ENCODE data around the gene PRKCE.

PRKCE gene

DNA sequence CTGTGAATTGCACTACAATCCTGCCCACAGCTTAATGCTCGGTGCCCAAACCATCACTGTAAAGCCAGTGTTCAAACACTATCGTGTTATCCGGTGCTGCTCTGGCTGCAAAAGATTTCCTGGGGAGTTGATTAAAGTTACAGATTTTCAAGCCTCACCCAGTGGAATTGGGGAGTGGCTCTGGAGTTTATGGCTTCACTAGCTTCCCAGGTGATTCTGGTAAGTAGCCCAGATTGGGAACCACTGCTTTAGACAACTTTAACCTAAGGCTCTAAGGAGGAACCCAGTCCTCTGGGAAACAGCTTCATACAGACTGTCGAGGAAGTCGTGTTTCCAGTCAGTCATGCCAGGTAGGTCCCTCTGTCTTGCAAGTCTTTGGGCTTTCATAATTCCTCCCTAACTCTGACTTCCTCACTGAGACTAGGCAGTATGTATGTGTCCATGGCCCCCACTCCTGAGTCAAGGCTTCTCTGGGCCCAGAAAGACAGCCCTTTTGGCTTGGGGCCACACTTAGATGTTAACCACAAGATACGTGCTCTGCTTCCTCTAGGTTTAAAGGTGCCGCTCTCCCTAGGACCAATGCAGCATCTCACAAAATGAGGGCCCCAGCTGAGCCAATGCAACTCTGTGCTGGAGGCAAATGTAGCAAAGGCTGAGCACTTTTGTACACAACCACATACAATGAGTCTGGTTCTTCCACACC is 299.7 kb downstream of the PRKCE start:
- DNase-seq, result no peak

DNA sequence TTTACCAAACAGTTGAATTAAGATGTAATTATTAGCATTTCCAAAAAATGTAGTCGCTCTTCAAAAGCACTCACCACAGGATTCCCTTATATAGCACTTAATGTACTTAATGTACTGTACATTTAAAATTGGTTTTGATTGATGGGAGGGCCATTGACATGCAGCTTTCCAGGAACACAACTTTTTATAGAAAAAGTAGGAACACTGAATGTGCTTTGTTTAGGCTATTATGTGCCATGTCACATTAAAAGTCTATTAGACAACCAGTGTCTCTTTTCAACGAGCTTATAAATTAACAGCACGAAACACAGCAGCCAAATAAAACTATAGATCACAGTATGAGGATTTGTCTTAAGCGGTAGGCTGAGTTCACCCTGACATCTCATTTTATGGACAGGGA is 301.1 kb downstream of the PRKCE start:
- no peak for DNase-seq

- DNase-seq, result no peak
These were observed 302.0 kb downstream of the PRKCE start for GRCh38 chr2:45953376-45954027.

GRCh38 chr2:45954233-45954850 is 302.9 kb downstream of the PRKCE start:
- DNase-seq, result no peak

GRCh38 chr2:45957533-45958227 is 306.2 kb downstream of the PRKCE start:
- DNase-seq, result no peak

GRCh38 chr2:45960057-45960863 is 308.8 kb downstream of the PRKCE start:
- DNase-seq, result no peak

DNA sequence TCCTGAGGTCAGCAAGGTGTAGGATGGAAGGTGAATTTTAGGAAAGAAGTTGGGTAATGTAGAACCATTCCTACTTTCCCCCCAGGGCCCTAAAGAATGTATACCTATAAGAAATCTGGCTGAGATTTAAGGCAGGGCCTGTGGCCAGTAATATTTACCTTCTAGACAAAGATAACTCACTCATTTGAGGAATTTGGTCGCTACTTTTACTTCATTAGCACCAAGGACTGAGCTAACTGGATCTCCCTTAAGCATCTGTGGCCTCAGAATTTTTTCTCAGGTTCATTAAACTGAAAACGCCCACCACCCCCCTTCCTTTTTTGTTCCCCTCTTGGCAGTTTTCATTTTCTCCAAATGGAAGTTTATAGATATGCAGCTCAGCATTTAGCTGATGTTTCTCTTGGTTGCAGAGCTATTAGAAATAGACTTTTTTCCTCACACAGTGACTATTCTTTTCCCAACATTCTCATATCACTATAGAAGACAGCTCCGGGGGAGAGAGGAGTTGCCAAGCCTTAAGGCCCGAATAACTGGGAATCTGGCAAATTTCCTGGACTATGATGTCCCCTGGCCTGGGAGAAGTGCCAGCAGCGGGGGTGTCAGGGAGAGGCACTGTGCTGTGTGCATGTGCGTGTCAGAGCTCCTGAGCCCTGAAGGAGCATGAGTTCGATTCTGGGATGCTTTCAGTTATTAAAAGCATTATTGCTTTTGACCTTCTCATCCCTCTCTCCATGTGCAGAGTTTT is 310.9 kb downstream of the PRKCE start:
- no peak for DNase-seq

DNA sequence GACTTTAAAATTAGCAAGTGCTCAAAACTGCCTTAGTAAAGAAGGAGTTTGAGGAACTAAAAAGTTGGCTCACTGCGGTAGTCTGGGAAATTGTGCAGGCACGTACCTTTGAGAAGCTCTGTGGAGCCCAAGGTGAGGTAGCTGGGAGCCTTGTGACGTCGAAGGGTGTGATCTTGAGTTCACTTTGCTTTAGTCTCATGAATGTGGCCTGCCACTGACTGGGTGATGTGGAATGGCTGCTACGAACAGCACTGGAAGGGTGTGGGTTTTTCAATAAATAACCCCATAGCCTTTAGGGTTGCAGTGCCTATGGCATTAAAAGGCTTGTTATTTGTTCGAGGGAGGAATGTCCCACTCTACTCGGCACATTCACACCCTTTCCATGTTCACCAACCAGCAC is 312.3 kb downstream of the PRKCE start:
- DNase-seq, result no peak

- no peak for DNase-seq
These were observed 312.9 kb downstream of the PRKCE start for GRCh38 chr2:45964223-45964841.

GRCh38 chr2:45964906-45965305 is 313.4 kb downstream of the PRKCE start:
- DNase-seq, result no peak

GRCh38 chr2:45965871-45966498 is 314.5 kb downstream of the PRKCE start:
- DNase-seq, result no peak

DNA sequence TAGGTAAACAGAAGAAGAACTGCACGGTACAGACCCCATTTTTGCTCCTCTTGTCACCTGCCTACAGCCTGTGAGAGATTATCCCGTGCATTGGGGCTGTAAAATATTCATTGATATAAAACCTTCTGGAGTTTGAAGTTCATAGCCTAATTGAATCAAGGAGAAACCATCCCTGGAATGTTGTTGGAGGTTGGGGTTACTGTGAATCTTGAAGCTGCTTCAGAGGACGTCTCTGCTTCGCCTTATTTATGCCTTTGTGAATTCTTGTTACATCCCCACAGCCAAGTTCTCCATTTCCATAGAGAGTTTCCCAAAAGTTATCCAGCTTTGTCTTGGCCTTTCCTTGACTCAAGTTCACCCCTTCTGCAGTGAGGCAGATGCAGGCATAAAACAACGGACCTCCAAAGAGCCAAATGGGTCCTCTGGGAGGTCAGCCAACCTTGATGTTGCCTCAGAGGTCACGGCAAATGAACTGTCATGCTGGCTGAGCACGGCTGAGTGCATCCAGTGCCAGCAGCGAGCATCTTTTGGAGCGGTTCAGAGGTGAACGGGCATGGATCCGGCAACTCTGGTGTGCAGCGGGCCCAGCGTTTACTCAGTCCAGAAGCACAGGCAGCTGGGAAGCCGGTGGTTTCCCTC is 317.6 kb downstream of the PRKCE start:
- no peak for DNase-seq

- no peak for DNase-seq
These were observed 322.0 kb downstream of the PRKCE start for GRCh38 chr2:45973426-45973825.

- no peak for DNase-seq
These were observed 322.6 kb downstream of the PRKCE start for GRCh38 chr2:45974056-45974455.

DNA sequence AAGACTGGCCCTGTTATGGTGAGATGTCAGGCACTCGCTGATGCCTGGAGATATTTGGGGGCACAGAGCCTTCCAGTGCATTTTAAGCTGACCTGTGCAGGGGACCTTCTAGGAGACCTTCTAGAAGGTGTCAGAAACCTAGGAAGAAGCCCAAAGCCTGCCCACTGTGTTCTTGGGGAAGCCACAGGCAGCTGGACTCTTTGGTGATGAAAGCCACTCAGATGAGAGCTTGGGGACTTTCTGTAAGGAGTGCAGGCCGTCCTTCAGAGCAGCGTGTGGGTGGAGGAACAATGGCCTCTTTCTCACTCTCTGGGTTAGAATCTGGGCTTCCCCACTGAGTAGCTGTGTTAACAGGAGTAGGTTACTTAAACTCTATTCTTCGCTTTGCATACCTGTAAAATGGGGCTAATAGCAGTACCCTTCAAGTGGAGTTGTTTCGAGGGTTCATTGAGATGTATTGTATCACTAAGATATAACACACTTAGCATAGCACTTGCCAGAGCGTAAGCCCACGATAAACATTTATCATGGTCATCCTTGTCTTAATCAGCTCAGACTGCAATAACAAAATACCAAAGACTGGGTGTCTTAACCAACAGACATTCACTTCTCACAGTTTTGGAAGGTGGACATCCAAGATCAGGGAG is 323.4 kb downstream of the PRKCE start:
- DNase-seq, result no peak

DNA sequence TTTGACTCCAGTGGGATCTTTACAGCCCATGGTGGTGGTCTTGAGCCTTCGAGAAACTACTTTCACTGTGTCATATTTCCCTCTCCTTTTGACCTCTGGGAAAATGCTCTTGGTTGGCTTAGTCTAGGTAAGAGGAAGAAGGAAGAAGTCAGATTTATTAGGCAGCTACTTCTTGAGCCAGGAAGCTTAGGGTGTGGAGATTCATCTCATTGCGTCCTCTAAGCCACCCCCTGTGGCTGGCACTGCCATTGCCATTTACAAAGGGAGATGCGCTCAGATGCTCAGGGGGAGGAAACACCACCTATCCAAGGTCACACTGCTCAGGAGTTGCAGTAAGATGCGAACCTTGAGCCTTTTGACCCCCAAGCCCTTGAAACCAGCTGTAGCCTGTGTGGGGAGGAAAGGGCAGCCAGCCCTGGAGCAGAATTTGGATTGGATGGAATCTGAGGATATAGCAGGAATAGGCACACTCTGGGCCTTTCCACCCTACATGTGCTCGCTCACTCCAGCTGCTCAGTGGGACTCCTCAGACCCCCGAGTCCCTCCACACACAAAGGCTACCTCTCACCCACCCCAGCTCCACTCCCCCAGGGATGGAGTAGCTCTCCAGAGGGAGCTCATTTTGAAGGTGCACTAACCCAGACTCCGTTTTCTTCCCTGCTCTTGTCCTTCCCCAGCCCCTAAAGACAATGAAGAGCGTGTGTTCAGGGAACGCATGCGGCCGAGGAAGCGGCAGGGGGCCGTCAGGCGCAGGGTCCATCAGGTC is 324.5 kb downstream of the PRKCE start:
- DNase-seq, result no peak

GRCh38 chr2:45978302-45978859 is 326.9 kb downstream of the PRKCE start:
- DNase-seq, result no peak

DNA sequence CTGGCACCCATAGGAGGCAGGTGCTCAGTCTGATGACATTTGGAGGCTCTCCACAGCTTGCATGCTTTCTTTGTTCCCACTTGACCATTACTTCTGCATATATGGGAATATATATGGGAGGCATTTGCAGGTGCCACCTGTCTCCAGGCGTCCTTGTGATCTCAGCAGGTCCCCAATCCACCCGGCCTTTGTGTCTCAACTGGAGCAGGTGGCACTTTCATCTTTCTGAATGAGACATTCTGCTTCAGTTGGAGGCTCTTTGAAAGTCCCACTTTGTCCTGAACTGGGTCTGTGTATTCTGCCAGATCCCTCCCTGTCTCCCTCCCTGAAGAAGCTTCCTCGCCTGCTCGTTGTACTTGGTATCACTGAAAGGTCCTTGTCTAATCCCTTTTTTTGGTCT is 327.6 kb downstream of the PRKCE start:
- no peak for DNase-seq
